ENCODE measurements around the gene CADPS. TPM values are rescaled to one million over a fixed set of nuclear protein-coding genes. Genes with fewer than 3 reads are reported as not detected.

The CADPS gene
- total and polyA plus RNA-seq, 2 of the 4 experiments (the other 2 are of a cell fraction): not detected

DNA sequence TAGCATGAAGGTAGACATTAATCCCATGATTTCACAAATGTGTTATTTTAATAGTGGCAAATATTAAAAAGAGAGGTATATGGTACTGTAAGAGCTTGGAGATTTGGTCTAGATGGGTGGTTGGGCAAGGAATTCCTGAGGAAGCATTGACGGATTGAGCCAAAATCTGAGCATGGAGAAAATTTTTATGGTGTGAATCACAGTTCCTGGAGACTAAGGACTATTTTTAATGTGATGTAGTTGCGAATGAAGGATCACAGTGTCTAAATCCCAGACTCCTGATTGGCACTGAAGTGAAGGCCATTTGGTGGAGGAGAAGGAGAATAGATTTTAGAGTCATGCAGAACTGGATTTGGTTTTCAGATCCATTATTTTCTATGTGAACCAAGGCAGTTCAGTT lies 313.2 kb downstream of the CADPS start:
- Histone ChIP-seq H3K4ac (ENCODE audit: low read depth, low read length) (no peak overlapping the region; the same call in 1 of the 2 replicates), H3K4me1 (ENCODE audit: control insufficient read depth, insufficient read depth, low read length) (peaks cover 2% of the 10 kb centered on the region; the same call in 1 of the 2 replicates), H3K27me3 (ENCODE audit: control insufficient read depth, insufficient read depth, low read length) (peaks cover 2% of the 10 kb centered on the region), H3K9me3 (ENCODE audit: control insufficient read depth, insufficient read depth, low read length) (no peaks in the 10 kb centered on the region), H2BK15ac (ENCODE audit: low read depth, low read length) (no peak overlapping the region), H3K23ac (ENCODE audit: low read depth, low read length) (no peak overlapping the region), H3K79me1 (ENCODE audit: low read depth in 1 of 2, low read length in 2 of 2) (no peaks in the 10 kb centered on the region), H3K18ac (ENCODE audit: low read depth, low read length) (no peak overlapping the region), H2BK120ac (ENCODE audit: low read depth, low read length) (peak overlapping the region; percentile 76; the same call in 1 of the 2 replicates), H3K9me1 (ENCODE audit: insufficient read depth, low read length) (peaks cover 4% of the 10 kb centered on the region; the same call in 1 of the 2 replicates), H3K14ac (replicated peaks; ENCODE audit: low read depth, low read length) (no peak overlapping the region), H2BK20ac (ENCODE audit: low read depth, low read length) (0 out of 2 replicates have a peak overlapping the region, but pooled peaks have one; percentile 29), H3K27ac (ENCODE audit: insufficient read depth, low read length) (no peak overlapping the region), H2BK5ac (ENCODE audit: low read depth, low read length, poor library complexity, severe bottlenecking) (no peak overlapping the region), H3K56ac (ENCODE audit: extremely low read depth, insufficient read depth, low read length) (no peak overlapping the region), H4K91ac (ENCODE audit: insufficient read depth, low read depth, low read length) (no peak overlapping the region), H4K5ac (ENCODE audit: low read depth, low read length) (no peak overlapping the region), H4K20me1 (ENCODE audit: insufficient read depth, low read length) (no peaks in the 10 kb centered on the region), H2AK9ac (replicated peaks; ENCODE audit: low read depth, low read length, poor library complexity) (no peak overlapping the region), H3K9ac (ENCODE audit: low read depth, low read length) (no peak overlapping the region), H3K4me3 (ENCODE audit: insufficient read depth, low read depth, low read length) (no peak overlapping the region), H2AFZ (replicated peaks; ENCODE audit: low read length, poor library complexity) (no peak overlapping the region), H4K8ac (ENCODE audit: low read depth in 2 of 2, low read length in 2 of 2) (no peak overlapping the region), H2AK5ac (ENCODE audit: low read depth, low read length) (no peak overlapping the region), H3K36me3 (ENCODE audit: control insufficient read depth, insufficient read depth, low read length) (no peaks in the 10 kb centered on the region), H3K4me2 (ENCODE audit: low read depth, low read length) (no peak overlapping the region)
- in situ Hi-C loops (cut with MboI; ENCODE audit: low sequenced_read_pairs) (loop anchor here (5.0 kb wide), 1 partner anchor 235 kb away; no protein-coding TSS in a partner anchor), dilution Hi-C loops (cut with HindIII; ENCODE audit: low sequenced_read_pairs, unreplicated experiment) (no loop called here), intact Hi-C loops (cut with micrococcal nuclease) (no loop called here)
- peak; percentile 64 for ATAC-seq (ENCODE audit: low read depth)
- ChIA-PET POLR2A (ENCODE audit: unreplicated experiment) (no interaction called here), CTCF (interaction anchor here (0.6 to 1.2 kb wide), 2 partner anchors 230 to 718 kb away, joined by 3 read pairs; no protein-coding TSS in a partner anchor)
- TF ChIP-seq SMC3 (IDR thresholded peaks at IDR 0.05; ENCODE audit: low read depth, low read length) (no peak), RFX5 (IDR thresholded peaks at IDR 0.05; ENCODE audit: low read depth, low read length) (no peak), RCOR1 (IDR thresholded peaks at IDR 0.05; ENCODE audit: insufficient replicate concordance, low read length) (no peak), CEBPB (IDR thresholded peaks at IDR 0.05; ENCODE audit: low read depth, low read length) (no peak), NFE2L2 (IDR thresholded peaks at IDR 0.05; ENCODE audit: low read depth, low read length) (no peak), FOS (IDR thresholded peaks at IDR 0.05; ENCODE audit: low read depth, low read length) (no peak), RAD21 (IDR thresholded peaks at IDR 0.05; ENCODE audit: low read length) (no peak), POLR2A (IDR thresholded peaks at IDR 0.05; ENCODE audit: low read depth, low read length) (no peak), CHD1 (IDR thresholded peaks at IDR 0.05; ENCODE audit: low read depth, low read length) (no peak), ELK1 (IDR thresholded peaks at IDR 0.05; ENCODE audit: borderline replicate concordance, low read depth, low read length) (no peak), MXI1 (IDR thresholded peaks at IDR 0.05; ENCODE audit: borderline replicate concordance, low read depth, low read length) (no peak), MAFK (IDR thresholded peaks at IDR 0.05; ENCODE audit: low read depth, low read length) (no peak)
- TF ChIP-seq, protein P1, sequence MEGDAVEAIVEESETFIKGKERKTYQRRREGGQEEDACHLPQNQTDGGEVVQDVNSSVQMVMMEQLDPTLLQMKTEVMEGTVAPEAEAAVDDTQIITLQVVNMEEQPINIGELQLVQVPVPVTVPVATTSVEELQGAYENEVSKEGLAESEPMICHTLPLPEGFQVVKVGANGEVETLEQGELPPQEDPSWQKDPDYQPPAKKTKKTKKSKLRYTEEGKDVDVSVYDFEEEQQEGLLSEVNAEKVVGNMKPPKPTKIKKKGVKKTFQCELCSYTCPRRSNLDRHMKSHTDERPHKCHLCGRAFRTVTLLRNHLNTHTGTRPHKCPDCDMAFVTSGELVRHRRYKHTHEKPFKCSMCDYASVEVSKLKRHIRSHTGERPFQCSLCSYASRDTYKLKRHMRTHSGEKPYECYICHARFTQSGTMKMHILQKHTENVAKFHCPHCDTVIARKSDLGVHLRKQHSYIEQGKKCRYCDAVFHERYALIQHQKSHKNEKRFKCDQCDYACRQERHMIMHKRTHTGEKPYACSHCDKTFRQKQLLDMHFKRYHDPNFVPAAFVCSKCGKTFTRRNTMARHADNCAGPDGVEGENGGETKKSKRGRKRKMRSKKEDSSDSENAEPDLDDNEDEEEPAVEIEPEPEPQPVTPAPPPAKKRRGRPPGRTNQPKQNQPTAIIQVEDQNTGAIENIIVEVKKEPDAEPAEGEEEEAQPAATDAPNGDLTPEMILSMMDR (conservative IDR thresholded peaks at IDR 0.05; ENCODE audit: low read depth, low read length): no peak
- DNase-seq: peak; percentile 69
- WGBS, 2 experiments (ENCODE audit: extremely low coverage in 2 of 2, insufficient read length in 1 of 2): 20% methylated on average over 1 of the region's 2 CpGs; no CpG with 5 or more reads in 1 of the 2 experiments
- no TSS peak for BruUV-seq (replicated peaks)
